Globus pallidus (tissue), 1 donor: ENCODE data around the gene SOX13.
A peak's percentile ranks its signal among the peaks of the same experiment; 100 is the strongest.

ENCODE experiments used
- DNase-seq: peaks from one replicate; pipeline ENCODE4 v3.0.0-alpha.2; 2015; ENCODE audit warnings: low spot score

Gene SOX13

DNA sequence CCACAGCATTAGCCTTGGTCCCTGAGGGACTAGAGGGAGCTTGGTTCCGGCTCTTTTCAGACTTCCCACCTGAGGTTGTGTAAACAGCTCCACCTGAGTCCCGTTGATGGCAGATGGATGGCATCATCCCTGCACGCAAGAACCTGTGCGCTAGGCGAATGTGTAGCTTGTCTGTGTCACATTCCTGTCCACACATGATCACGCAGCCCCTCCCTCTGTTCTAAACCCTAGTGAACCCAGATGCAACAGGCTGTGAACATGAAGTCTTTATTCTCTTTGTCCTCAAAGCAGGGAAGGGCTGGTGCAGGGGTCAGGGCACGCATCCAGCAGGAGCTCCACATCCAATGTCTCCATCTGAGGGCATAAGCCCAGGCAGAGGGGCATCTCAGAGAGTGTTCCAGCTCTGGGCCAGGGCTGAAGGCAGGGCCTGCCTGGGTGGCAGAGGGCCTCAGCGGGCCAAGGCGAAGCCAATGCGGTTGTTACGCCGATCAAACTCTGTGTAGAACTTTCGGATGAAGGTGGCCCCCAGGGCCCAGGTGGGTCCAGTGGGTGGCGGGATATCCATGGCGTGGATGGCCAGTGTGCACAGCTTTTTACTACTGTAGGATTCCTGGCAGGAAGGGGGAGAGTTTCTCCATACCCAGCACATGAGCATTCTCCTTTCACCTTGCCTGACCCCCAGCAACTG lies 81.8 kb downstream of the SOX13 start:
- no peak for DNase-seq

DNA sequence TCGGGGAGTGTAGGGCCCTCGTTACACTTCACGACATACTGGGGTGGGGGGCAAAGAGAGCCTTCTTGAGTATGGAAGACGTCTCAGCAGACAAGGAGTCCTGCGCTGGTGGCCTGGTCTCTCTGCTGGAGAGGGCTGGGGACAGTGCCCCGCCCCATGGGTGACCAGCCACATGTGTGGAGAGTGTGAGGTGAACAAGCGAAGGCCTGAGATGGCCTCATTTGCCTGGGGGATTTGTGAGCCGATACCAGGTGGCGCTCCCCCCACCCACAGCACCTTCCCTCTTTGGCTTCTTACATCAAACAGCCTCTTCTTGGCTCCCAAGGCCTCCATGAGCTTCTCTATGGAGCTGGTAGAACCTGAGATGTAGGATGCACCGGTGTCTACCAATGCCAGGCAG lies 83.0 kb downstream of the SOX13 start:
- DNase-seq = no peak

DNA sequence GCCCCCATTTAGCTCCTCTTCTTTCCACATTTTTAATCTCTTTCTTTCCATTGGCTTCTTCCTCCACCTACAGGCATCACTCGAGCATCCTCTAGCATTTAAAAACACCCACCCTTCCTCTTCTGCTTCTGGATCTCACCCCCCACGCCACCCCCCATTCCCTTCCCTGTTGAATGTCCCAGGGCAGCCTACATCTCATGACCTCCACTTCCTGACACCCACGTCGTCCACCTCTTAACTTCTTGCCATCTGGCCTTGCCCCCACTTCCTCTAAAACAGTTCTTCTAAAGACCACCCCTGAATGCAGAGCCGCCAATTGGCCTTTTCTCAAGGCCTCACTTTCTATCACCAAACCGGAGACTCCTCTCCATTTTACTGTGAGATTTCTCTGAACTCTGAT lies 85.0 kb downstream of the SOX13 start:
- DNase-seq = no peak

DNA sequence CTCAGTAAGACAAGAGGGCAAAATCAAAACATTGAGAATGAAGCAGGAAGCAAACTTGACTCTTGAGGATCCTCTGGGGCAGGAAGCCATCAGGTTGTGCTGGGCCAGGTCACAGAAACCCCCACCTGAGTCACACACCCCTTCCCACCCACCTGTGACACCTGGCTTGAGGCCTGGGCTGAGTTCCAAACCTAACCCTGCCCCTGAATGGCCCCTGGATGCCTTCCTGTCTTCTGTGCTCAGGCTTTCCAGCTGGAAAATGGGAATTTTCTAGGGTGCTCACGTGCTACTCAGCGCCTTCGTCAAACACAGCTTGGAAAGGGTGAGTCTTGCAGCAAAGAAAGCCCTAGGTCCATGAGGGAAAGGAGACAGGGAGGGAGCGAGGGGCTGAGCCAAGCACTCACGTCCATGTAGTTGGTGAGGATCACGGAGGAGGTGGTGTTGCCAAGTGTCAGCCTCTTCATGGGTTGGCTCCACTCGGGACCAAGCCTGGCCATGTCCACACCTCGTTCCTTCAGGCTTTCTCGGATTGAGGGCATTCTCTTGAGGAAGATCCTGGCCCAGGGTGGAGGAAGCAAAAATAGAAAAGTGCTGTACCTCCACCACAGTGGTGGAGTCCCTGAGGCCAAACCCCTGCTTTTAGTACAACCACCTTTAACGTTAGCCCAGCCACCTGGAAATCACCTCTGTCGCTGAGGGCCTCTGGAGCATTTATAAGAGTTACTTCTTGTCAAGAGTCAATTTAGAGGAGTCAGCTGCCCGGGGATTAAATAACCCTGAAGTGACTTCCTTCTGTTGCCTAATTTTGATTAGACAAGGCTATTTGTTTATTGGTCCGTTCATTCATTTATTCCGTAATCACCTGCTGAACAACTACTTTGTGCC lies 88.9 kb downstream of the SOX13 start:
- no peak for DNase-seq

DNA sequence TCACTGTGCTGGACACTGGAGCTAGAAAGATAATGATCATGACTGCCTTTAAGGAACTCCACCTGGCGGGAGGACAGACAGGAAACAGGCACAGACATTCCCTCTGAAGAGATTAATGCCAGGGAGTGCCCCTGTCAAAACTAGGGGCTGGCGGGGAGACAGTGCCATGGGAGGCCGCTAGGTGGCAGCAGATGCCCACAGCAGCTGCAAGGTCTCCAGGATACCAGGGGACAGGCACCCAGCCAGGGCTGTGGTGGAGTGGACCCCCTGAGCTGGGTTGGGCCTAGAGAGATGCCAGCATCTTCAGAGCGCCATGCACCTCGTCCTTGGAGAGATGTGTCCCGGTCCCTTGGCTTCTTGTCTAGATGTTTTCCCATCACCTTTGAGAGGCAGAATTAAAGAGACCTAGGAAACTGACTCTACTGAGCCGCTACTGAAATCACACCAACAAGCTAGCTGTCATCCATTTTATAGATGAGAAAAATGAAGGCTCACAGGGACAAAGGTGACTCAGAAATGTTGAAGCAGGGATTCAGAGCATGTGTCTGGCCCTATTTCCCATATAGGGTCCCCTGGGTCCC lies 89.7 kb downstream of the SOX13 start:
- DNase-seq = peak; percentile 60

DNA sequence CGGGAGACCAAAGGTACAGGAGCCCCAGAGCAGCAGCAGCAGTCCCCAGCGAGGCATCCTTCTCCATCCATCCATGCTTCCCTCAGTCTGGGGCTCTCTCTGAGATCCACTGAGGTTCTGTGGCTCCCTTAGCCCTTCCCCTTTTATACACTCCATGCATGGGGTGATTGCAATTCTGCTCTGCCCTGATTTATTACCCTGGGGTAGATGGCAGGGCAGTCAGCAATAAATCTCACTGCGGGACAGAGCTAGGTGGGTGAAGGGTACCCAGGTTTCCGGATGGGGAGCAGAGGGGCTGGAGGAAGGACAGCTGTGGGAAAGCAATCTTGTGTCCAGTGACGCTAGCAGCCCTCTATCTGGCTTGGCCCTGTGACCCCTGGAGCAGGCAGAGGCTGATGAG lies 93.3 kb downstream of the SOX13 start, which contains the start of gene REN:
REN (minus strand) TSS at position 119 of the 400 bp plus-strand sequence; CDS start at position 75, 44 bp downstream.
- no peak for DNase-seq

DNA sequence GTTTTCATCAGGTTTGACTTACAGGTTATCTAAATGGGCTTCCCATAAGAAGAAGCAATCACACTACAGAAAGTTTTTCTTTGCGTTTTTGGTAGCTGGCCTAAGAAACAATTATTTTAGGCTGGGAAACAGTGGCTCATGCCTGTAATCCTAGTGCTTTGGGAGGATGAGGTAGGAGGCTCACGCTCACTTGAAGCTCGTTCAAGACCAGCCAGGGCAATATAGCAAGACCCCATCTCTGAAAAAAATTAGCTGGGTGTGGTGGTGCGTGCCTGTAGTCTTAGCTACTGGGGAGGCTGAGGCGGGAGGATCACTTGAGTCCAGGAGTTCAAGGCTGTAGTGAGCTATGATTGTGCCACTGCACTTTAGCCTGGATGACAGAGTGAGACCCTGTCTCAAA lies 94.8 kb downstream of the SOX13 start:
- no peak for DNase-seq

DNA sequence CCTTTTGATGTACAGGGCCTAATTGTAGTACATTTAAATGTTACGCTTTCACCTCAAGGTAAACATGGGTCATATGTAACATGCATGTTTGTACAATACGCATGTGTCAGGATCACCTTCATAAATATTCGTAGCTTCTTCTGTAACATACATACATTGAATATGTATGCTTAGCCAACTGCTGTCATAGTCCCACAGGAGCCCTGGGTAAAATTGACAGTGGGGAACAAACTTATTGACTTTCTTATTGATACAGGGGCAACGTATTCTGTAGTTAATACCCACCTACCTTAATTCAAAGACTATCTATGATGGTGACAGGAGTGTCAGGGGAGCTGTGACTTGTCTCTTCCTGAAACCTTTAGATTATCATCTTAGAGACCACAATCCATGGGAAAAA lies 96.9 kb downstream of the SOX13 start:
- no peak for DNase-seq

DNA sequence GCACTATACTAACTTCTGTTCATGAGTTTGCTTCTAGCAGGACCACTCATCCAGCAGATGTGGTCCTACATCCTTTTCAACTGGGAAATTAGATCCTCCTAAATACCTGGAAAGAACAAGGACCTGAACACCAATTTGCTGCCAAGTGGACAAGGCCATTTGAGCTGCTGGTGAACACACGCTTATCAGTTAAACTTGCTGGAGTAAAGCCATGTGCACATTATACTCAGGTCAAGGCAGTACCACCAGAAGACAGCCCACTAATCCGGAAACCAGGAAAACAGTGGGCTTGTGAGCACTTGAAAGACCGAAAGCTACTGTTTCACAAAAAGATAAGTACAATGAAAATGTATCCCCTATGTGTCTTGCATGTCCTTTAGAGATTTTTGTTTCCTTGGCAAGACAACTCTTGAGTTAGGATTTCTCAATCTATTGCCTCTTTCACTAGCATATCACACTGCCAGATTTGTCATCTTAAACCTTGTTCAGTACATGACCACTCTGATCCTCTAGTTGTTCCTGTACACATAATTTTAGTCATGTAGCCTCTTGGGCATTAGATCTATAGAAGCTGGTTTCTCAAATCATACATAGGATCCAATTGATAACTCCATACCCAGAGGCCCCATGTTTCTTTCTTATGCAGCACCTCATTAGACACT lies 97.7 kb downstream of the SOX13 start:
- no peak for DNase-seq

DNA sequence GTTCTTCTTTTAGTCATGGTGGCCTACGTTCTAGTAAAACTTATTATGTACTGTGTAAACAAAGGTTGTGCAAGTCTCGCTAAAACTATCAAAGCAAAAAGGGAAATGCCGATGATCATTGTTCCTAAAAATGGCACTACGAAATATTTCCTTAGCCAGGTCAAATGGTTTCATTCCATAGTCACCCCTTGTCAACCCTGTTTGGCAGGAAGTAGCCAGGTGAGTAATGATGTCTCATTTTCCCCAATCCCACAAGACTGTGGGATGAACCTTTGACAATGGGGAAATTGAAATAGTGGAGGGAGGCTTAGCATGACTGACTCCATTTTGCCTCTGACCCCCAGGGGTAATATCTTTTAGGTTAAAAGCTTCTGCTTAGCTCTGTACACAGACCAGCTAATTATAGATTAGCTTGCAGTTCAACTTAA lies 98.8 kb downstream of the SOX13 start:
- DNase-seq = no peak

DNA sequence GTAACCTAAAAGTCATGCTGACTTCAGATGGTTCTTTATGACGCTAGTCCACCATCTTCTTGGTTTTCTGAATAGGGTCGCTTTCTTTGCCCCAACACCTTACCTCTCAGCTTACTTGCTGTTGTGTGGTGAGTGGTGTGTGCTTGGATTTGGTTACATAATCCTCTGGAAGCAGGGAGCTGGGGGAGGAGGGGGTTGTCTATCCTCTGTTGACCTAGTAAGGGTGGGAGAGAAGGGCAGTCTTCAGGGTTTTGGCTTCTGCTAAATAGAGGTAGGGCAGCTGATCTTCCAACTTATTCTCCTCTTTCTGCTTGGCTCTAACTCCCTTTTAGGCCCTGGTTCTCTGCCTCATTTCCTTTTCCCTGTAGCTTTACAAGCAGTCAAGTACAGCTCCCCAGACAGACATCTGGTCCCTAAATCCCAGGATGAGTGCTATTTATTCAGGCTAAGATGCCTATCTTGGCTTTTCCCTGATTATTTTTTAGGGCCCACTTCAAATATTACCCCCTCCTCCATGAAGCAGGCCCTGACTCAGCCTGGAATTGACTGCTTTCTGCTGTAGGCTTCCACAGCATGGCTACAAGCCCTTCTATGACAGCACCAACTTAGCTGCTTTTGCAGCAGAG lies 99.6 kb downstream of the SOX13 start:
- no peak for DNase-seq

DNA sequence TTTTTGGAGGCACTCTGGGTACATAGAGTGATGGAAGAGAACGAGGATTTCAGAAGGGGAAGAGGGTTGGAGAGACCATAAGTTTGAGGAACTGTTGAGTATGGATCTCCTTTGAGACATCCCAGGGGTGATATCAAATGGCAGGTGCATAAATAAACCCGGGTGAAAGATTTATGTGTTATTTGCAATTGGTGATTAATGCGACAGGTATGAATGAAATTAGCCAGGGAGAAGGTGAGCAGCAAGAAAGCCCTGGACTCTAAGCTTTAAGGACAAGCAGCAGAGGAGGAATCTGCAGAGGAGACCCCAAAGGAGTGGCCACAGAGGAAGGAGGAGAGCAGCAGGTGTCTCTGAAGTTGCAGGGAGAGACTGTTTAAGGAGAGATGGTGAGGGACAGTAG lies 102.0 kb downstream of the SOX13 start:
- no peak for DNase-seq

DNA sequence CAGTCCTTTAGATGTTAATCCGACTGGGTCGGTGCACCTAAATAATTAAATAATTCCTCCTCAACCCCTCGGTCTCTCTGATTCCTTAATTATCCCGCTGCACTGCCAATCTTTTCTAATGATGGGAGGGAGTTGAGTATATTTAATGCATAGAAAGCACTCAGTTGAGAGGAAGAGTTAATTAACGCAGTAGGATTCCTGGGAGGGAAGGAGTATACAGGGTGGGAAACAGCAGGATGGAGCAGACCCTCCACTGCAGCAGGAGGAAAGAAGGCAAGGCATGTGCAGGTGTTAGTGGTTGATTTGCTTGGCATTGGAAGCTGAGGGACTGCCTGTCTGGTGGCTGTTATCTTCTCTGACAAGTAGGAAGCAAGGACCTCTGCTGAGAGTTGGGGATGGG lies 103.1 kb downstream of the SOX13 start:
- DNase-seq = no peak

DNA sequence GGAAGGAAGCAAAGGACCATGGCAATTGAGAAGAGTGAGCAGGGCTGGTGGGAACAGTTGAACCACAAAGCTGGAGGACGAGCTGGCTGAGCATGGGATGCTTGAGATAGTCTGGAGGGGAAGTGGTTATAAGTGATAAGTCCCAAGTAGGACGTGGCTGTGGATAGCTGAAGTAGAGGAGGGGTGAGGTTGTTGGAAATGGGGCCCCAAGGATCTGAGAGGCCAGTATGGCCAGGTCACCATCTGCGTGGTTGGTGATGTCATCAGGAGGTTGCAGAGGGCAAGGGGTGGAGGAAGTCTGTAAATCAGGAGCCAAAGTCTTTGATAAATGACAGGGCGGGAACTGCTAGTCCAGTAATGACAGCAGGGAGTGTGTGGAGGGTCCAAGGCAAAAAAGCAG lies 104.2 kb downstream of the SOX13 start:
- no peak for DNase-seq
